Liver (tissue), 9 donors: ENCODE measurements around the gene NFYB. TPM values are rescaled to one million over a fixed set of nuclear protein-coding genes. Genes with fewer than 3 reads are reported as not detected.

Experiments used
- DNase-seq: peaks from one replicate; pipeline ENCODE4 v3.0.0-alpha.2; 2017; ENCODE audit warnings: low spot score
- H3K27ac ChIP-seq, 2 donors: one replicate each; pipeline ENCODE4 v1.7.0; 2013; ENCODE audit warnings: inconsistent platforms in 2 of 2, low read length in 2 of 2, control low read depth in 1 of 2, low read depth in 1 of 2, mild to moderate bottlenecking in 1 of 2
- H3K27me3 ChIP-seq, 4 donors: one replicate each; pipeline versions ENCODE4 v1.6.1 to v1.7.0; 2013; ENCODE audit warnings: low read length in 3 of 4, inconsistent platforms in 1 of 4, mild to moderate bottlenecking in 1 of 4, moderate library complexity in 1 of 4; ENCODE audit not compliant: control insufficient read depth in 4 of 4, insufficient read depth in 4 of 4
- H3K36me3 ChIP-seq, 4 donors: one replicate each; pipeline versions ENCODE4 v1.6.1 to v1.7.0; 2013; ENCODE audit warnings: low read length in 3 of 4, mild to moderate bottlenecking in 3 of 4, low read depth in 1 of 4, moderate library complexity in 1 of 4; ENCODE audit not compliant: control insufficient read depth in 4 of 4, insufficient read depth in 3 of 4
- H3K4me1 ChIP-seq, 4 donors: one replicate each; pipeline versions ENCODE4 v1.6.1 to v1.7.0; 2013; ENCODE audit warnings: low read length in 3 of 4, mild to moderate bottlenecking in 3 of 4, moderate library complexity in 1 of 4; ENCODE audit not compliant: control insufficient read depth in 4 of 4, insufficient read depth in 4 of 4
- H3K4me3 ChIP-seq, 3 donors: one replicate each; pipeline versions ENCODE4 v1.6.1 to v1.7.0; 2013; ENCODE audit warnings: low read length in 3 of 3, control low read depth in 1 of 3, low read depth in 1 of 3, mild to moderate bottlenecking in 1 of 3
- H3K9ac ChIP-seq, 2 donors: one replicate each; pipeline ENCODE4 v1.7.0; 2013; ENCODE audit warnings: low read length in 2 of 2, mild to moderate bottlenecking in 2 of 2, moderate library complexity in 2 of 2, control low read depth in 1 of 2, low read depth in 1 of 2
- H3K9me3 ChIP-seq, 4 donors: one replicate each; pipeline versions ENCODE4 v1.6.1 to v1.7.0; 2013; ENCODE audit warnings: low read length in 3 of 4; ENCODE audit not compliant: control insufficient read depth in 4 of 4
- EGR1 ChIP-seq, 2 donors: IDR thresholded peaks; 2 replicates each; pipeline ENCODE4 v1.6.1; 2016 to 2018; ENCODE audit warnings: antibody characterized with exemption in 2 of 2, low read depth in 2 of 2
- FOXA1 ChIP-seq: IDR thresholded peaks from 2 replicates; pipeline ENCODE4 v1.6.1; 2016; ENCODE audit warnings: antibody characterized with exemption
- FOXA2 ChIP-seq: IDR thresholded peaks from 2 replicates; pipeline ENCODE4 v1.6.1; 2016; ENCODE audit warnings: antibody characterized with exemption
- HNF4A ChIP-seq, 2 donors: conservative IDR thresholded peaks; 2 replicates each; pipeline ENCODE4 v1.6.1; 2016; ENCODE audit warnings: antibody characterized with exemption in 2 of 2, mild to moderate bottlenecking in 2 of 2
- HNF4G ChIP-seq: IDR thresholded peaks from 2 replicates; pipeline ENCODE4 v1.6.1; 2016; ENCODE audit warnings: antibody characterized with exemption
- JUND ChIP-seq, 2 donors: IDR thresholded peaks; 2 replicates each; pipeline ENCODE4 v1.6.1; 2016; ENCODE audit warnings: antibody characterized with exemption in 2 of 2
- NR2F2 ChIP-seq: IDR thresholded peaks from 2 replicates; pipeline ENCODE4 v1.6.1; 2016; ENCODE audit warnings: antibody characterized with exemption
- RAD21 ChIP-seq, 2 donors: IDR thresholded peaks; 2 replicates each; pipeline ENCODE4 v1.6.1; 2016; ENCODE audit warnings: antibody characterized with exemption in 2 of 2, mild to moderate bottlenecking in 2 of 2
- RXRA ChIP-seq, 2 donors: IDR thresholded peaks; 2 replicates each; pipeline ENCODE4 v1.6.1; 2017 to 2018; ENCODE audit warnings: antibody characterized with exemption in 2 of 2, mild to moderate bottlenecking in 1 of 2
- SP1 ChIP-seq: IDR thresholded peaks from 2 replicates; pipeline ENCODE4 v1.6.1; 2018; ENCODE audit warnings: antibody characterized with exemption, mild to moderate bottlenecking
- YY1 ChIP-seq: IDR thresholded peaks from 2 replicates; pipeline ENCODE4 v1.6.1; 2016; ENCODE audit warnings: antibody characterized with exemption, mild to moderate bottlenecking
- WGBS: extraction: QIAGEN DNeasy Blood & Tissue Kit; methylation state at CpG from one replicate; pipeline ENCODE4 v1.1.7; 2013; 5-methylcytosine and 5-hydroxymethylcytosine counted together
- polyA plus RNA-seq, 2 donors: library from polyadenylated mRNA; stranded (reverse) in 1 of 2; unstranded in 1 of 2; fragments of 200-250 nt in 1 of 2; fragments of >200 nt in 1 of 2; fragmentation: Nextera tagmentation in 1 of 2; extraction: Ambion mirVana in 1 of 2; gene quantifications; one replicate each; pipeline versions ENCODE4 v1.2.1 to v1.2.3, GENCODE V29; 2013 to 2015
- total RNA-seq, 2 donors: library from RNA; depleted of rRNA; stranded (reverse); fragments of >200 nt; gene quantifications; one replicate each; pipeline ENCODE4 v1.2.3, GENCODE V29; 2014
- TF ChIP-seq, protein P1 (sequence below): fragments of 150-350 bp; IDR thresholded peaks from 2 replicates; pipeline ENCODE4 v1.5.1; 2017; ENCODE audit warnings: improper control_type of control experiment, low read depth, low read length; ENCODE audit not compliant: missing input control
- TF ChIP-seq, protein P2 (sequence below): IDR thresholded peaks from 2 replicates; pipeline ENCODE4 v1.6.1; 2016; ENCODE audit warnings: antibody characterized with exemption, mild to moderate bottlenecking
- TF ChIP-seq, protein P3 (sequence below): IDR thresholded peaks from 2 replicates; pipeline ENCODE4 v1.6.1; 2016; ENCODE audit warnings: antibody characterized with exemption
- TF ChIP-seq, protein P4 (sequence below): IDR thresholded peaks from 2 replicates; pipeline ENCODE4 v1.6.1; 2016; ENCODE audit warnings: antibody characterized with exemption
- TF ChIP-seq, protein P5 (sequence below): IDR thresholded peaks from 2 replicates; pipeline ENCODE4 v1.6.1; 2016; ENCODE audit warnings: antibody characterized with exemption
- donor health status: healthy.
- donor health status: healthy.
- donor health status: healthy.
- donor health status: healthy.
- donor health status: healthy.

The NFYB gene
- total and polyA plus RNA-seq, 4 donors: 7.6 to 14.6 (median 11.5) TPM

DNA sequence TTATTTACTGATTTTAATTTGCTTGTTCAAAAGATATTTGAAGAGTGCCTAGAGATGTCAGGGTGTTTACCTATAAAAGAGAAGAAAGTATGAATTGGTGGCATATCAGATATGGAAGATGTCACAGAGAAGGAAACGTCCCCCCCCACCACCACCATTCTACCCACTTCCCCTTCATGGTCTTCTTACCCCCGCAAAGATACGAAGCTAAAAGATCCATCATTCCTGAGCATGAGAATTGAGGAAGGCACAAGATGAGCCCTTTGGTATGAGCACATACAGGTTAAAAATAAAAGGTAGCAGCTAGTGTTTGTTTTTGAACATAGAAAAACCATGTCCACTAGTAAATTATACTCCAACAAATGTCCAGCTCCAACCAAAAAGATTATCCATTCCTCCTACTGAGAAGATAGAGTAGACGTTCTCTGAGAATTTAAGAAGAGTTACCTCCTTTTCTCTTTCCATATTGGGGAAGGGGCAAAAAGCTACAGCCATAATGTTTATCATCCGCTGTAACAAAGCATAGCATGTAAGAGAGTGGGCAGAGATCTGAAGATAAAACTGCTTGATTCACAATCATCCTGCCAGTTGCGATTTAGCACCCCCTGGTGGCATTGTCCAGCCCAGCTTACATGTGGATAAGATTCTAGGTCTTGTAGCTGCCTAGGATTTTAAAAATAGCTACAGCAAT, 29.1 kb downstream of the NFYB start:
- no peak overlapping the region for H3K9ac ChIP-seq
- H3K27me3 ChIP-seq: no peaks in the 10 kb centered on the region
- no peaks in the 10 kb centered on the region for H3K9me3 ChIP-seq
- TF ChIP-seq, protein P1, sequence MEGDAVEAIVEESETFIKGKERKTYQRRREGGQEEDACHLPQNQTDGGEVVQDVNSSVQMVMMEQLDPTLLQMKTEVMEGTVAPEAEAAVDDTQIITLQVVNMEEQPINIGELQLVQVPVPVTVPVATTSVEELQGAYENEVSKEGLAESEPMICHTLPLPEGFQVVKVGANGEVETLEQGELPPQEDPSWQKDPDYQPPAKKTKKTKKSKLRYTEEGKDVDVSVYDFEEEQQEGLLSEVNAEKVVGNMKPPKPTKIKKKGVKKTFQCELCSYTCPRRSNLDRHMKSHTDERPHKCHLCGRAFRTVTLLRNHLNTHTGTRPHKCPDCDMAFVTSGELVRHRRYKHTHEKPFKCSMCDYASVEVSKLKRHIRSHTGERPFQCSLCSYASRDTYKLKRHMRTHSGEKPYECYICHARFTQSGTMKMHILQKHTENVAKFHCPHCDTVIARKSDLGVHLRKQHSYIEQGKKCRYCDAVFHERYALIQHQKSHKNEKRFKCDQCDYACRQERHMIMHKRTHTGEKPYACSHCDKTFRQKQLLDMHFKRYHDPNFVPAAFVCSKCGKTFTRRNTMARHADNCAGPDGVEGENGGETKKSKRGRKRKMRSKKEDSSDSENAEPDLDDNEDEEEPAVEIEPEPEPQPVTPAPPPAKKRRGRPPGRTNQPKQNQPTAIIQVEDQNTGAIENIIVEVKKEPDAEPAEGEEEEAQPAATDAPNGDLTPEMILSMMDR: peak; percentile 86
- TF ChIP-seq EGR1 (IDR thresholded peaks at IDR 0.05; ENCODE audit: low read depth in 2 of 2) (no peak), HNF4A (conservative IDR thresholded peaks at IDR 0.05) (peak in 1 of 2 donors; percentile 5), FOXA1 (no peak), RAD21 (IDR thresholded peaks at IDR 0.05) (peak; percentile 83 to 87), SP1 (no peak)
- TF ChIP-seq, protein P2, sequence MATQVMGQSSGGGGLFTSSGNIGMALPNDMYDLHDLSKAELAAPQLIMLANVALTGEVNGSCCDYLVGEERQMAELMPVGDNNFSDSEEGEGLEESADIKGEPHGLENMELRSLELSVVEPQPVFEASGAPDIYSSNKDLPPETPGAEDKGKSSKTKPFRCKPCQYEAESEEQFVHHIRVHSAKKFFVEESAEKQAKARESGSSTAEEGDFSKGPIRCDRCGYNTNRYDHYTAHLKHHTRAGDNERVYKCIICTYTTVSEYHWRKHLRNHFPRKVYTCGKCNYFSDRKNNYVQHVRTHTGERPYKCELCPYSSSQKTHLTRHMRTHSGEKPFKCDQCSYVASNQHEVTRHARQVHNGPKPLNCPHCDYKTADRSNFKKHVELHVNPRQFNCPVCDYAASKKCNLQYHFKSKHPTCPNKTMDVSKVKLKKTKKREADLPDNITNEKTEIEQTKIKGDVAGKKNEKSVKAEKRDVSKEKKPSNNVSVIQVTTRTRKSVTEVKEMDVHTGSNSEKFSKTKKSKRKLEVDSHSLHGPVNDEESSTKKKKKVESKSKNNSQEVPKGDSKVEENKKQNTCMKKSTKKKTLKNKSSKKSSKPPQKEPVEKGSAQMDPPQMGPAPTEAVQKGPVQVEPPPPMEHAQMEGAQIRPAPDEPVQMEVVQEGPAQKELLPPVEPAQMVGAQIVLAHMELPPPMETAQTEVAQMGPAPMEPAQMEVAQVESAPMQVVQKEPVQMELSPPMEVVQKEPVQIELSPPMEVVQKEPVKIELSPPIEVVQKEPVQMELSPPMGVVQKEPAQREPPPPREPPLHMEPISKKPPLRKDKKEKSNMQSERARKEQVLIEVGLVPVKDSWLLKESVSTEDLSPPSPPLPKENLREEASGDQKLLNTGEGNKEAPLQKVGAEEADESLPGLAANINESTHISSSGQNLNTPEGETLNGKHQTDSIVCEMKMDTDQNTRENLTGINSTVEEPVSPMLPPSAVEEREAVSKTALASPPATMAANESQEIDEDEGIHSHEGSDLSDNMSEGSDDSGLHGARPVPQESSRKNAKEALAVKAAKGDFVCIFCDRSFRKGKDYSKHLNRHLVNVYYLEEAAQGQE: no peak
- 56% methylated on average over 6 of the region's 6 CpGs for WGBS
- H3K4me1 ChIP-seq: peaks cover 2 to 17% (median 10%) of the 10 kb centered on the region in 4 donors
- peaks cover 0 to 3% (median 0%) of the 10 kb centered on the region in 4 donors for H3K36me3 ChIP-seq
- no peak overlapping the region for H3K4me3 ChIP-seq
- peak; percentile 83 for DNase-seq
- H3K27ac ChIP-seq: no peak overlapping the region

DNA sequence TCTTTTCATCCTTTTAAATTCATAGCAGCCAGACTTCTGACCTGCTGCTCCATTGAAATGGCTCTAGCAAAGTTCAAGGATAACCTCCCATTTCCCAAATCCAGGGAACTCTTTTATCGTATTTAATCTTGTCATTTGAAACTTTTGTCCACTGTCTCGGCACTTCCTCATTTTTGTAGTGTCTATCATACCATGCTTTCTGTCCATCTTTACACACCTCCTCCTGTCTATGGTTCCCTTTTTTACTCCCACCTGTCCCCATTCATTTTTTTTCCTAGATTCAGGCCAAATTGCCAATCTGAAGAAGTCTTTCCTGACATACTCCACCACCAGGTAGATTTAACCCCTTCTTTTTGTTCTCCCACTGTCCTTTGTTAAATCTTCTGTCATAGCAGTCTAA, 31.0 kb downstream of the NFYB start:
- Histone ChIP-seq H3K9me3 (no peaks in the 10 kb centered on the region), H3K4me3 (no peak overlapping the region), H3K36me3 (peaks cover 0 to 9% (median 7%) of the 10 kb centered on the region in 4 donors), H3K27ac (no peak overlapping the region), H3K4me1 (peaks cover 2 to 17% (median 10%) of the 10 kb centered on the region in 4 donors), H3K9ac (no peak overlapping the region), H3K27me3 (no peaks in the 10 kb centered on the region)
- DNase-seq: no peak
- 93% methylated on average over 2 of the region's 2 CpGs for WGBS
- no peak for TF ChIP-seq FOXA1
- TF ChIP-seq HNF4G: no peak
- TF ChIP-seq, protein P3, sequence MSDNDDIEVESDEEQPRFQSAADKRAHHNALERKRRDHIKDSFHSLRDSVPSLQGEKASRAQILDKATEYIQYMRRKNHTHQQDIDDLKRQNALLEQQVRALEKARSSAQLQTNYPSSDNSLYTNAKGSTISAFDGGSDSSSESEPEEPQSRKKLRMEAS: no peak
- TF ChIP-seq YY1: no peak
- TF ChIP-seq, protein P4, sequence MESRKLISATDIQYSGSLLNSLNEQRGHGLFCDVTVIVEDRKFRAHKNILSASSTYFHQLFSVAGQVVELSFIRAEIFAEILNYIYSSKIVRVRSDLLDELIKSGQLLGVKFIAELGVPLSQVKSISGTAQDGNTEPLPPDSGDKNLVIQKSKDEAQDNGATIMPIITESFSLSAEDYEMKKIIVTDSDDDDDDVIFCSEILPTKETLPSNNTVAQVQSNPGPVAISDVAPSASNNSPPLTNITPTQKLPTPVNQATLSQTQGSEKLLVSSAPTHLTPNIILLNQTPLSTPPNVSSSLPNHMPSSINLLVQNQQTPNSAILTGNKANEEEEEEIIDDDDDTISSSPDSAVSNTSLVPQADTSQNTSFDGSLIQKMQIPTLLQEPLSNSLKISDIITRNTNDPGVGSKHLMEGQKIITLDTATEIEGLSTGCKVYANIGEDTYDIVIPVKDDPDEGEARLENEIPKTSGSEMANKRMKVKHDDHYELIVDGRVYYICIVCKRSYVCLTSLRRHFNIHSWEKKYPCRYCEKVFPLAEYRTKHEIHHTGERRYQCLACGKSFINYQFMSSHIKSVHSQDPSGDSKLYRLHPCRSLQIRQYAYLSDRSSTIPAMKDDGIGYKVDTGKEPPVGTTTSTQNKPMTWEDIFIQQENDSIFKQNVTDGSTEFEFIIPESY: no peak
- no peak for TF ChIP-seq NR2F2
- no peak for TF ChIP-seq JUND (IDR thresholded peaks at IDR 0.05)
- TF ChIP-seq, protein P2: no peak
- no peak for TF ChIP-seq HNF4A (conservative IDR thresholded peaks at IDR 0.05)
- TF ChIP-seq, protein P5, sequence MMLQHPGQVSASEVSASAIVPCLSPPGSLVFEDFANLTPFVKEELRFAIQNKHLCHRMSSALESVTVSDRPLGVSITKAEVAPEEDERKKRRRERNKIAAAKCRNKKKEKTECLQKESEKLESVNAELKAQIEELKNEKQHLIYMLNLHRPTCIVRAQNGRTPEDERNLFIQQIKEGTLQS: no peak
- no peak for TF ChIP-seq EGR1 (IDR thresholded peaks at IDR 0.05; ENCODE audit: low read depth in 2 of 2)
- no peak for TF ChIP-seq SP1
- TF ChIP-seq FOXA2: no peak
- no peak for TF ChIP-seq RXRA (IDR thresholded peaks at IDR 0.05)
- TF ChIP-seq, protein P1: no peak
